ENCODE data around the gene MAST3. TPM values are rescaled to one million over a fixed set of nuclear protein-coding genes. Genes with fewer than 3 reads are reported as not detected.
"Not testable (repeated sequence)": the region's sequence is repeated elsewhere in the genome, so short reads cannot be mapped to it uniquely, and the experiment has no call there.

Gene MAST3
- total RNA-seq, 1 experiment from 2014 or later: 0.95 TPM

GRCh38 chr19:18158467-18158866, 60.9 kb downstream of the MAST3 start:
- no peak for DNase-seq
- Histone ChIP-seq H3K4me3 (no peak overlapping the region), H3K27me3 (no peaks in the 10 kb centered on the region)

GRCh38 chr19:18159059-18159616, 61.6 kb downstream of the MAST3 start:
- DNase-seq, H3K9me3 ChIP-seq, H3K27me3 ChIP-seq, H3K4me3 ChIP-seq: not testable (repeated sequence)
- peaks cover 43% of the 10 kb centered on the region for H3K36me3 ChIP-seq

More at GRCh38 chr19:18158467-18158866, 60.9 kb downstream of the MAST3 start:
- no peaks in the 10 kb centered on the region for H3K9me3 ChIP-seq
- peaks cover 36% of the 10 kb centered on the region for H3K36me3 ChIP-seq

- no peak for DNase-seq
- H3K36me3 ChIP-seq: peaks cover 45% of the 10 kb centered on the region
- no peaks in the 10 kb centered on the region for H3K27me3 ChIP-seq
- H3K9me3 ChIP-seq: no peaks in the 10 kb centered on the region
- no peak overlapping the region for H3K4me3 ChIP-seq
Measured at GRCh38 chr19:18159810-18160209, 62.2 kb downstream of the MAST3 start.

GRCh38 chr19:18160493-18160970, 63.0 kb downstream of the MAST3 start:
- Histone ChIP-seq H3K27me3 (no peaks in the 10 kb centered on the region), H3K4me3 (peak overlapping the region; percentile 21), H3K36me3 (peaks cover 48% of the 10 kb centered on the region), H3K9me3 (no peaks in the 10 kb centered on the region)
- peak; percentile 12 for DNase-seq

- H3K27me3 ChIP-seq: no peaks in the 10 kb centered on the region
- H3K4me3 ChIP-seq: peak overlapping the region; percentile 21
- H3K36me3 ChIP-seq: peaks cover 52% of the 10 kb centered on the region
- H3K9me3 ChIP-seq: no peaks in the 10 kb centered on the region
- peak; percentile 59 for DNase-seq
Measured at GRCh38 chr19:18160971-18161635, 63.5 kb downstream of the MAST3 start.

GRCh38 chr19:18161636-18162002, 64.0 kb downstream of the MAST3 start:
- no peaks in the 10 kb centered on the region for H3K27me3 ChIP-seq
- H3K9me3 ChIP-seq: no peaks in the 10 kb centered on the region
- no peak overlapping the region for H3K4me3 ChIP-seq
- no peak for DNase-seq
- peaks cover 52% of the 10 kb centered on the region for H3K36me3 ChIP-seq

GRCh38 chr19:18164072-18164471, 66.5 kb downstream of the MAST3 start:
- peaks cover 62% of the 10 kb centered on the region for H3K36me3 ChIP-seq
- no peak for DNase-seq
- H3K4me3 ChIP-seq: no peak overlapping the region
- no peaks in the 10 kb centered on the region for H3K9me3 ChIP-seq
- no peaks in the 10 kb centered on the region for H3K27me3 ChIP-seq

GRCh38 chr19:18165794-18166544, 68.4 kb downstream of the MAST3 start:
- no peak for DNase-seq
- peaks cover 64% of the 10 kb centered on the region for H3K36me3 ChIP-seq
- no peaks in the 10 kb centered on the region for H3K27me3 ChIP-seq
- H3K9me3 ChIP-seq: no peaks in the 10 kb centered on the region
- no peak overlapping the region for H3K4me3 ChIP-seq

- Histone ChIP-seq H3K4me3 (no peak overlapping the region), H3K27me3 (no peaks in the 10 kb centered on the region), H3K9me3 (no peaks in the 10 kb centered on the region), H3K36me3 (peaks cover 59% of the 10 kb centered on the region)
- DNase-seq: no peak
Measured at GRCh38 chr19:18167011-18167410, 69.4 kb downstream of the MAST3 start.

GRCh38 chr19:18167975-18168645, 70.5 kb downstream of the MAST3 start:
- peaks cover 48% of the 10 kb centered on the region for H3K36me3 ChIP-seq
- no peaks in the 10 kb centered on the region for H3K9me3 ChIP-seq
- peak; percentile 33 for DNase-seq
- no peaks in the 10 kb centered on the region for H3K27me3 ChIP-seq
- H3K4me3 ChIP-seq: no peak overlapping the region

GRCh38 chr19:18168673-18169381, 71.2 kb downstream of the MAST3 start:
- peaks cover 40% of the 10 kb centered on the region for H3K36me3 ChIP-seq
- H3K27me3 ChIP-seq: no peaks in the 10 kb centered on the region
- no peak overlapping the region for H3K4me3 ChIP-seq
- no peaks in the 10 kb centered on the region for H3K9me3 ChIP-seq
- DNase-seq: no peak

- Histone ChIP-seq H3K27me3 (no peaks in the 10 kb centered on the region), H3K36me3 (peaks cover 26% of the 10 kb centered on the region), H3K4me3 (no peak overlapping the region), H3K9me3 (no peaks in the 10 kb centered on the region)
- DNase-seq: no peak
Measured at GRCh38 chr19:18170714-18171255, 73.2 kb downstream of the MAST3 start.

- H3K36me3 ChIP-seq: peaks cover 20% of the 10 kb centered on the region
- DNase-seq: no peak
- no peaks in the 10 kb centered on the region for H3K9me3 ChIP-seq
- H3K27me3 ChIP-seq: no peaks in the 10 kb centered on the region
- no peak overlapping the region for H3K4me3 ChIP-seq
Measured at GRCh38 chr19:18171605-18172327, 74.2 kb downstream of the MAST3 start.

GRCh38 chr19:18172331-18173053, 74.9 kb downstream of the MAST3 start:
- no peaks in the 10 kb centered on the region for H3K9me3 ChIP-seq
- no peak for DNase-seq
- H3K4me3 ChIP-seq: no peak overlapping the region
- peaks cover 17% of the 10 kb centered on the region for H3K36me3 ChIP-seq
- H3K27me3 ChIP-seq: no peaks in the 10 kb centered on the region

GRCh38 chr19:18173054-18173571, 75.5 kb downstream of the MAST3 start:
- Histone ChIP-seq H3K27me3 (no peaks in the 10 kb centered on the region), H3K9me3 (no peaks in the 10 kb centered on the region), H3K4me3 (peak overlapping the region; percentile 56), H3K36me3 (peaks cover 13% of the 10 kb centered on the region)
- DNase-seq: no peak

Measured in MG63 (cell line).